ENCODE results near the gene NPLOC4.

Gene NPLOC4

DNA sequence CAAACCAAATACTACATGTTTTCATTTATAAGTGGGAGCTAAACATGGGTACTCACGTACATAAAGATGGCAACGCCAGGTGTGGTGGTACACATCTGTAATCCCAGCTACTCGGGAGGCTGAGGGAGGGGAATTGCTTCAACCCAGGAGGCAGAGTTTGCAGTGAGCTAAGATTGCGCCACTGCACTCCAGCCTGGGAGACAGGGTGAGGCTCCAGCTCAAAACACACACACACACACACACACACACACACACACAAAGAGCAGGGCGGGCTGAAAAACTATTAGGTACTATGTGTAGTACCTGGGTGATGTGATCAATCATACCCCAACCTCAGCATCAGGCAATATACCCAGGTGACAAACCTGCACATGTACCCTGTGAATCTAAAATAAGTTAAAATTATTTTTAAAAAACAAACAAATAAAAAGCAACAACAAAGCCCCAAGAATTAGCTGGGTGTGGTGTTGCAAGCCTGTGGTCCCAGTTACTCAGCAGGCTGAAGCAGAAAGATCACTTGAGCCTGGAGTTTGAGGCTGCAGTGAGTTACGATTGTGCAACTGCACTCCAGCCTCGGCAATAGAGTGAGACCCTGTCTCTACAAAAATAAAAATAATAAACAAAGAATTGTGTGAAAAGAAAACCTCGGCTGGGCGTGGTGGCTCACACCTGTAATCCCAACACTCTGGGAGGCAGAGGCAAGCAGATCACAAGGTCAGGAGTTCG is 72.9 kb downstream of the NPLOC4 start:
- DNase-seq, result peak in 1 of 2 experiments; percentile 22

DNA sequence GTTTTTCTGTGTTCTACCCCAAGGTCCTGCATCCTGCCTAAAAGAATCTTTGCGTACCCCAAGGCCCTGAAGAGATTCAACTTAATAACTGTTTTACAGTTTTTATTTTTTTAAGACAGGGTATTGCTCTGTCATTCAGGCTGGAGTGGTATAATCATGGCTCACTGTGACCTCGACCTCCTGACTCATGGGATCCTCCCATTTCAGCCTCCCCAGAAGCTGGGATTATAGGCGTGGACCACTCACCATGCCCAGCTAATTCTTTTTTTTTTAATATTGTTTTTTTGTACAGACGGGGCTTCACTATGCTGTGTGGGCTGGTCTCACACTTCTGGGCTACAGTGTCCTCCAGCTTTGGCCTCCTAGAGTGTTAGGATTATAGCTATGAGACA is 75.4 kb downstream of the NPLOC4 start:
- no peak for DNase-seq

- no peak for DNase-seq
Observed at GRCh38 chr17:81558941-81559806, 77.7 kb downstream of the NPLOC4 start.

GRCh38 chr17:81558115-81558468 is 78.8 kb downstream of the NPLOC4 start:
- DNase-seq, result no peak

DNA sequence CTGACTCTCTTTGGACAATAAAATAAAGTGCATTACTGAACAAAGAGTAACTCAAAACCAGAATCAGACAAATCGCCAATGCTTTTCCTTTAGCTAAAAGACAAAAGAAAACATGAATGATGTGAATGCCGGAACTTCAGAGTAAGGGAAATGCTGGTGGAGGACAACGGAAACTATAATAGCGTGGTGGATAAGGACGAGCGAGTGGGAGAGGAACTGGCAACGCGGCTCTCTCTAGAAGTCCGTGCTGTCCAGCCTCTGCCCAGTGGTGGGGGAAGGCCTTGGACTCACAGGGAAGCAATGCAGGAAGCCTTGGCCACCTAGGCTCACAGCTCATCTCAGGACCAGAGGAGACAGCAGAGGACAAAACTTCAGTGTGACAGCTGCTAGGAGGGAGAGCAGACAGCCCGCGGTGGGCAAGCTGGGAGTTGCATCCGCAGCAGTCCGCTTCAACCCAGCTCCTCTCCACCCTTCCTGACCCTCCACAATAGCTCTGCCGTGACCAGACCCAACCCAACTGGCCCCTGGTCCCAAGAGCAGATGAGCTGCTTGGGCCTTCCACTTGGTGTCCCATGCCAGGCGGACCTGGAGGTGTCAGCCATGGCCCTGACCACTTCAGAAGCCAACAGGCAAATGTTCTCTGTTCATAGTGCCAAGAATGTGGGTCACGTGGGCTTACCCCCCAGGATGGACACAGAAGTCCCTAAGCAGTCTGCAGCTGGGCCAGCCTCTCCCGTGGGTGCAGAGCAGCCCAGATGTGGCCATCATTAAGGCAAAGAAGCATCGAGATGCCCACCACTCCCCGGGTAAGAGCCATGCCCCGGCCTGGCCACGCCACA is 79.4 kb downstream of the NPLOC4 start:
- no peak for DNase-seq

DNA sequence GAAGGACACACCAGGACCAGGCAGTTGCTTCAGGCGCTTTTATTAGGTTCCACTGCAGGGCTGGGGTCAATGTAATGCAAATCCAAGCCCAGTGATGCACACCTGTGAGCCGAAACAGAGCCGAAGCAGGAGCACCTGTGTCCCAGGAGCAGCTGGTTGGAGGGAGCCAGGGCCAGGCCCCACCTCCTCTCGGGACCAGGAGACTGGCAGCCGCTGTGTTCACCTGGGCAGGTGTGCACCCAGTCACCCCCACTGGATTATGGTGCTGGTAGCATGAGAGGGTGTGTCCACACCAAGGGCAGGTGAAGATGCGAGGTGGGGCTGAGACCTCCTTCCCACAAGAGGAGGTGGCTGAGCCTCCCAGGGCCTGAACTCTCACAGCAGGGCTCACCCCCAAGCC is 80.0 kb downstream of the NPLOC4 start:
- no peak for DNase-seq

DNA sequence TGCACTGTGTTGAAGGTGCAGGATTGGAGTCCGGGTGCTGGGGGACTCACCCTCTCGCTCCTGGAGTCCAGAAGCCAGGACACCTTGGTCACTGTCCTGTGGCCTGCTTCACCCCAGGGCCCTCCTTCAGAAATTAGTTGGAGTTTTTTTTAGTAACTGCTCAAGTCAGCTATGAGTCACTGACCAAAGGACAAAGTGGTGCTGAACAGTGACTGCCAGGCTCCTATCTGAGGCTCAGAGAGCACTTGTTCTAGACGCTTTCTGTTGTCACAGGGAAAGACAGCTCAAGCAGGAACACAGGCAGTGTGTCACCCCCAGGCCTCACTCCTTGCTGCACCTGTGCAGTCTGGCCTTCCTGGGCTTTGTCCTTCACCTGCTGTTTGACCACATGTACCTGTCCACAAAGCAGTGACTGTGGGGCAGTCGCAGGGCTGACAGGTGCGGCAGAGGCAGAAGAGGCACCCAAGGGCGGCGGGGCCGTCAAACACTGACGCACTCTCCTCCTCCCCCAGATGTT is 80.7 kb downstream of the NPLOC4 start:
- no peak for DNase-seq

DNA sequence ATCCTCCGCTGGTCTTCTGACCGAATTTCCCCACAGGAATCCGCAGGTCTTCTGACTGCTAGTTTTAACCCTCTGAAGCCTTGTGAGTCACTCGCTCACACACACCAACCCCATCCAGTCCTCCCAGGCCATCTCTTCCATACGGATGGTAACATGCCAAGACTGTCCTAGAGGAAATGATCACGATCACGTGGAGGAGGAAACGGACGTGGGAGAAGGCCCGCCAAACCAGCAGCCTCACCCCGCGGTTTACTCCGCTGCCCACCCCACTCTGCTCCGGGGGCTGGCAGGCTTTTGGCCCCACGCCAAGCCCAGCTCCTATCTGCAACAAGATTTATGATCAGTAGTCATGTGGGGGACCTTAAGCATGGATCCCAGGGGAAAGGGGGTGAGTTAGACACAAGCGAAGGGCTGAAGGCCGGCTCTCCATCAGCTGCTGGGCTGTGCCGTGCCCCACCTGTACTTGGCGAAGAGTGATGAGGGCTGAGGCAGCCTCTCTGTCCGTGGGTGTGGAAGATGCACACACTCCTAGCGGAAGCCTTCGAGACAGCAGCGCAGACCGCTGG is 83.2 kb downstream of the NPLOC4 start:
- peak in 1 of 2 experiments; percentile 37 for DNase-seq

- DNase-seq, result peak; percentile 94 to 95
Observed at GRCh38 chr17:81553018-81553615, 83.8 kb downstream of the NPLOC4 start.

- peak; percentile 60 to 83 for DNase-seq
Observed at GRCh38 chr17:81552244-81553017, 84.5 kb downstream of the NPLOC4 start, which contains the start of gene FAAP100. Gene FAAP100, minus strand, starts transcription at chr17:81552353. Its CDS starts 23 bp downstream, at chr17:81552330.

DNA sequence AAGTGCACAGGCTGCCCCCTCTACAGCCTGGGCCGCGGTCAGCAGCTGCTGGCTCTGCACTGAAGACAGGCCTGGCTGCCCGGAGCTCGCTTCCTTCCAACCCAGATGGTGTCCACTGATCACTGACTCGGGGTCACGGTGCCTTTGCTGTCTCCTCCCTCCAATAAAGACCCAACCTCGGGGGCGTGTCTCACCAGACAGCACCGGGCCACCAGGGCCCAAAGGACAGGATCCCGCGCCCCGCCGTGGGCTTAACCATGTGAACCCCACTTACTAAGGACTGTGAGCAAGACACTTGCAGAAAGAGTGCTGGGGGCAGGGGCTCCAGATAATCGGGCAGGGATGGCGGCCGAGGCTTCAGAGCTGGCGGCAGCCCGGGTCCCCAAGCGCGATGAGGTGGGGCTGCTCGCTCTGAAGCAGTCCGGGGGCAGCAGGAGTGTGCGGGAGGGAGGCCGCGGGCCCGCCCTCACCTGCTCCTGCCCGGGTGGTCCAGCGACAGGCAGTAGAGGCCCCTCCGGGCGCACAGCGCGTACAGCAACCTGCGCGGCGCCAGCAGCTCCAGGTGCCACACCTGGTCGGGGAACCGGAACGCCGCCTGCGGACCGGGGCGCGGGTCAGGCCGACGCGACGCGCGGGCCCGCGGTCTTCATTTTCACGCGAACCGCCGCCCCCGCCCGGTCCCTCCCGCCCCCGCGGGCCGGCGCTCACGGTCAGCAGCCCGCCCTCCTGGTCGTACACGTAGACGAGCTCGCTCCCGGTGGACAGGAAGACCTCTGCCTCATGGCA is 85.3 kb downstream of the NPLOC4 start:
- DNase-seq, result no peak

DNA sequence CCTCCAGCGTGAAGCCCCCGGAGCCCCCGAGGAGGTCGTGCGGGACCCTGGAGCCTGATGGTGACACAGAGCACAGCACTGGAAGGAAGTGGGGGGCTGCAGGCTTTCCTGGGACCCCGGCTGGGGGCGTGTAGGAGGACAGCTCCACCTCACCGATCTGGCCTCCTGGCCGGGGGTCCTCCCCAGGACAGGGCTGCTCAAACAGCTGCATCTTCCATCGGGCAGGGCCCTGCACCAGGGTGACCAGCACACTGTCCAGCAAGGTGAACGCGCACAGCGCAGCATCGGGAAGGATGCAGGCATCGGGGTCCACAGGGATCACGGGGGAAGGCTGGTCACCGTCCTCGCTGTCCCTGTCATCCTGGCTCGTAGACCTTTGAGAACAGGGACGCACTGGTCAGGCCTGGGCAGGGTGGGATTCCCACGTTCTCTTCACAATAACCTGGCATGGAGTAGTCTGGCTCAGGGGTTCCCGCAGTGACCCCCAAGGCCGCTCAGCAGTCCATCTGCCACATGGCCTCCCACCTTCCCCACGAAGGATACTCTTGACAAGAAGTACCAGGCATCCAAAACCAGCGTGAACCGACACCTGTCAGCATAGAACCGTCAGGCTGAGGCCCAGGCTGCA is 86.0 kb downstream of the NPLOC4 start:
- DNase-seq, result no peak

- DNase-seq, result no peak
Observed at GRCh38 chr17:81550285-81550684, 86.6 kb downstream of the NPLOC4 start.

- DNase-seq, result no peak
Observed at GRCh38 chr17:81549826-81550225, 87.1 kb downstream of the NPLOC4 start.

DNA sequence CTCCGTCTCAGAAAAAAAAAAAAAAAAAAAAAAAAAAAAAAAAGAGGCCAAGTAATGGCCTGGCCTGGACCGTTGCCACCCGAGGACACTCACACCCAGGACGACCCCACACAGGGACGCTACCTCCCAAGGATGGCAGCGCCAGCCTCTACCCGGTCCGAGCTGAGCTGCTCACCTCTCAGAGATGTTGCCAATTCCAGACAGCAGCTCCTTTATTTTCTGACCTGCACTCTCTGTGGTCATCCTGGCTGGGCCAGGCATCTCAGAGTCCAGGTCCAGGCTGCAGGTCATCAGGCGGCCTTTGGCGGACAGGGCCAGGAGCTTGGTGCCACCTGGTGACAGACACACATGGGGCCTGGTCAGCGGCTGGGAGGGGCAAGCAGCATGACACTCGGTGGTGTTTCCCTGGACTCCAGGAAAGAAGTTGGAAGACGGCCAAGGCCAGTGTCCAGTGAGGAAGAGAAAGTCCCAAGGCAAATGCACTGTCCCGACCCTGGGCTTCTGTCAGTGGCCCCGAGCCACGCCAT is 87.8 kb downstream of the NPLOC4 start:
- no peak for DNase-seq

GRCh38 chr17:81547614-81547982 is 89.3 kb downstream of the NPLOC4 start:
- no peak for DNase-seq

DNA sequence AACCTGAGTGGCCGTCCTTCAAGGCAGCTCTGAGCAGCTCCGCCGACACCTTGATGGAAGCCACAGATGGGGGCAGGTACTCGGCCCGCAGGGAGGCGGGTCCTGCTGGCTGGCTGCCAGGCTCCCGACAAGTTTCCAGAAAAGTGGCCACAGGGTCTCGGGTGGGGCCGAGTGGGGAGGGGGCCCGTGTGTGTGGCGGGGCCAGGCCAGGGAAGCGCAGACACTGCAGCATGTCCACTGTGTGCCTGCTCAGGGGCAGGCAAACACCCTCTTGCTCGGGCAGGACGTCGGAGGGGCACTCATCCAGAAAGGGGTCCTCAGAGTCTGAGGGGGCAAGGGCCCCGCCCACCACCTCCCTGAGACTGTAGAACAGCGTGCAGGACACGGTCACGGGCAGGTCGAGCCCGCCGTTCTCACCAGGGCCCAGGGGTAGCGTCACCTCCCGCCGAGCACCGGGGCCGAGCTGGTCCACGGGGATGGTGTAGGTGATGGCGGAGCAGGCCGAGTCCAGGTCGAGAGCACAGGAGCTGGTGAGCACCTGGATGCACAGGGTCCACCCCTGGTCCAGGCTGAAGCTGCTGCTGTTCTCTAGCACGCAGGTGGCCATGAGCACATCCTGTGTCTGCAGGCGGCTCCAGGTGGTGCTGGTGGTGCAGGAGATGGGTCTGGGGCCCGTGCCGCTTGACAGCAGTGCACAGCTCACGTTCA is 89.9 kb downstream of the NPLOC4 start:
- DNase-seq, result no peak

DNA sequence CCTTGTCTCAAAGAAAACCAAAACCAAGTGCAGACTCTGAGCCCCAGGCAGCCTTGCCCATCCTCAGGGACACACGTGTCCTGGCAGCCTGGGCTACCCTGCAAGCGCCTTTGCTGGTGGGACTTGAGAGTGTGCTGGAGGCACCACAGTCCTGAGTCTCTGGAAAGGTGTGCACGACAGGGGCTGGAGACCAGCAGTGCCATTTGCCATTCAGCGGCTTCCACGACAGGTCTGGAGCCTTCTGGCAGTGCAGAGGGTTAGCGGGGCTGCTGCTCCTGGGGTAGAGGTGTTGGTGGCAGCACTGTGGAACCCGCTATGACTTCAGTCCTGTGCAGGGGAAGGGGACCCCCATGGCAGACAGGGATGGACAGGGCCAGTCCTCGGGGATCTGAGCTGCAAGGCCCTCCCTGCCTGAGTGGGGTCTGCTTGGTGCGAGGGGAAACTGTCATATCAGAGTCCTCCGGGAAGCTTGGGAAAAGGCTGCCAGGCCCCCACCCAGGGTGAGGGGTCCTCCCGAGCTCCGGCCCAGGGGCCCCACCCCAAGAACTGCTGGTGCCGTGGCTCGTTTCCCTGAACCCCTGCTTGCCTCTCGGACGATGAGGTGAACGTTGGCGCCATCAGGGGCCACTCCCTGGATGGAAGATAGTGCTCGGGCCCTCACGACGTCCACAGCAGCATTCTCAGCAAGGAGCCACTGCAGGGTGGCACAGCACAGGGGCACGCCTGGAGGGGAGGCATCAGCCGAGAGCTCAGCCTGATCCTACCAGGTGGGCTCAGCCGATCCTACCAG is 91.6 kb downstream of the NPLOC4 start:
- DNase-seq, result no peak
